ENCODE results near the gene OTOA. TPM values are rescaled to one million over a fixed set of nuclear protein-coding genes. Genes with fewer than 3 reads are reported as not detected.

Gene OTOA
- total and polyA plus RNA-seq, 2 of the 13 experiments (the other 11 are each of a cell fraction or from before 2014, with no cell fraction given): 0.05 to 0.15 TPM

- TF ChIP-seq ZBTB40 (IDR thresholded peaks at IDR 0.05): no peak
- TF ChIP-seq ZBTB40 (CRISPR knock-in tag; IDR thresholded peaks at IDR 0.05): no peak
- 0 out of 2 replicates have a peak, but pooled peaks have one; percentile 21 for TF ChIP-seq KDM2A (CRISPR knock-in tag; IDR thresholded peaks at IDR 0.05; ENCODE audit: borderline replicate concordance, low read depth)
- no peak for TF ChIP-seq KDM3A (CRISPR knock-in tag; IDR thresholded peaks at IDR 0.05; ENCODE audit: low read depth)
- peak; percentile 61 for TF ChIP-seq ARID5B (CRISPR knock-in tag; IDR thresholded peaks at IDR 0.05)
- peak; percentile 44; the same call in 1 of the 2 replicates for TF ChIP-seq DRAP1 (CRISPR knock-in tag; IDR thresholded peaks at IDR 0.05)
- no peak; the same call in 1 of the 2 replicates for TF ChIP-seq IRF2 (CRISPR knock-in tag; IDR thresholded peaks at IDR 0.05)
- peak; percentile 91 for TF ChIP-seq FOSL2 (CRISPR knock-in tag; IDR thresholded peaks at IDR 0.05)
- TF ChIP-seq EP300 (IDR thresholded peaks at IDR 0.05; ENCODE audit: low read depth in 2 of 2, low read length in 2 of 2): no peak; a peak in 1 of 4 replicates
- peak; percentile 87 for TF ChIP-seq EP300 (CRISPR knock-in tag; IDR thresholded peaks at IDR 0.05; ENCODE audit: borderline replicate concordance)
- TF ChIP-seq XRCC5 (optimal IDR thresholded peaks at IDR 0.05; ENCODE audit: low read length): no peak
- TF ChIP-seq NFE2 (CRISPR knock-in tag; IDR thresholded peaks at IDR 0.05): peak; percentile 61; the same call in 1 of the 2 replicates
- peak; percentile 79 for TF ChIP-seq CEBPG (CRISPR knock-in tag; IDR thresholded peaks at IDR 0.05)
- peak; percentile 55 for TF ChIP-seq ZGPAT (CRISPR knock-in tag; IDR thresholded peaks at IDR 0.05)
- TF ChIP-seq NFKBIZ (CRISPR knock-in tag; IDR thresholded peaks at IDR 0.05): peak; percentile 41; the same call in 1 of the 2 replicates
- no peak for TF ChIP-seq ZNF44 (CRISPR knock-in tag; IDR thresholded peaks at IDR 0.05)
Measured at GRCh38 chr16:21626659-21627277, 37.0 kb upstream of the OTOA start (continued).
